Fibroblast of pulmonary artery (primary cell): ENCODE results near the gene DLG1.

Source experiments
- DNase-seq: peaks from one replicate; pipeline ENCODE4 v3.0.0-alpha.2; 2010; ENCODE audit warnings: low read depth
- H3K4me3 ChIP-seq: replicated peaks from 2 replicates; pipeline ENCODE4 v1.5.1; 2011; ENCODE audit warnings: low read depth, mild to moderate bottlenecking, control low read depth, low read length, moderate library complexity
- TF ChIP-seq, protein P1 (sequence below): IDR thresholded peaks from 2 replicates; pipeline ENCODE4 v1.5.1; 2011; ENCODE audit warnings: mild to moderate bottlenecking, control low read depth, low read length, inconsistent platforms; ENCODE audit errors: missing control alignments

Gene DLG1

DNA sequence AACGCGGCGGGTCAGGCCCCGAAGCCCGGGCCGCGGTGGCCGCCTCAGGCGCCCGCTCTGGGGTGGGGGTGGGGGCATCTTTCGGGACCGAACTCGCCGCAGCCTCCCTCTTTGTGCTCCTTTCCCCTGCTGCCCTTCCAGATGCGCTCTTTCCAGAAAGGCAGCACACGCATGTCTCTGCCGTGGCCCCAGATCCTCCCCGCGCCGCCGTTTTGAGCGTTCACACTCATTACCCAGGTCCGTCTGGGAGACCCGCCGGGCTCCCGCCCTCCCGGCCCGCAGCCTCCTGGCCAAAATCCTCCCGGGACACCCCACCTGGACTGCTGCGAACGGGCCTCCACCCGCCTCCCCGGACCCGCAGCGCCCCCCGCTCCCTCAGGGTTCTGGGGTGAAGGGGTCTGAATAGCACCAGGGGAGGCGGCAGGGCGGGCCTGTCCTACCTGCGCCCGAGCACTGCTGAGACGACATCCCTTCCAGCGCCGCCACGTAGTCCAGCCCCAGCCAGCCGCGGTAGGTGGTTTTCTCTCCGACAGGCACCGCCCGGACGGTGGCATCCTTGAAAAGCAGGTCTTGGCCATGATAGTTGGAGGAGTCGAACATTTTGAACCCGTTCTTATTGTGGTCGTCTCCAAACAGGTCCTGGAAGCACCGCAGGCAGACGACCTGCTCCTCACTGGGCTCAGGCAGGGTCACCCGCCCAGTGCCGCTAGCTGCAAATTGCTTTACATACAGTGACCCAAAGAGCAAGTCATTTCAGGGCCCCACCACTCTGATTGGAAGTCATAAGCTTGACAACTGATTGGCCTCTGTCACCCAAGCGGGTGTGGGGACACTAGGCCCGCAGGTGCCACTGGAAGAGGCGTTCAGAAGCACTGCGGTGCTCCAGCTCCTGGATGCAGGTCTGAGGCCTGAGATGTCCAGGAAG, 294.7 kb downstream of the DLG1 start:
- peak overlapping the region; percentile 55 for H3K4me3 ChIP-seq
- TF ChIP-seq, protein P1, sequence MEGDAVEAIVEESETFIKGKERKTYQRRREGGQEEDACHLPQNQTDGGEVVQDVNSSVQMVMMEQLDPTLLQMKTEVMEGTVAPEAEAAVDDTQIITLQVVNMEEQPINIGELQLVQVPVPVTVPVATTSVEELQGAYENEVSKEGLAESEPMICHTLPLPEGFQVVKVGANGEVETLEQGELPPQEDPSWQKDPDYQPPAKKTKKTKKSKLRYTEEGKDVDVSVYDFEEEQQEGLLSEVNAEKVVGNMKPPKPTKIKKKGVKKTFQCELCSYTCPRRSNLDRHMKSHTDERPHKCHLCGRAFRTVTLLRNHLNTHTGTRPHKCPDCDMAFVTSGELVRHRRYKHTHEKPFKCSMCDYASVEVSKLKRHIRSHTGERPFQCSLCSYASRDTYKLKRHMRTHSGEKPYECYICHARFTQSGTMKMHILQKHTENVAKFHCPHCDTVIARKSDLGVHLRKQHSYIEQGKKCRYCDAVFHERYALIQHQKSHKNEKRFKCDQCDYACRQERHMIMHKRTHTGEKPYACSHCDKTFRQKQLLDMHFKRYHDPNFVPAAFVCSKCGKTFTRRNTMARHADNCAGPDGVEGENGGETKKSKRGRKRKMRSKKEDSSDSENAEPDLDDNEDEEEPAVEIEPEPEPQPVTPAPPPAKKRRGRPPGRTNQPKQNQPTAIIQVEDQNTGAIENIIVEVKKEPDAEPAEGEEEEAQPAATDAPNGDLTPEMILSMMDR = no peak
- DNase-seq = peak; percentile 11

DNA sequence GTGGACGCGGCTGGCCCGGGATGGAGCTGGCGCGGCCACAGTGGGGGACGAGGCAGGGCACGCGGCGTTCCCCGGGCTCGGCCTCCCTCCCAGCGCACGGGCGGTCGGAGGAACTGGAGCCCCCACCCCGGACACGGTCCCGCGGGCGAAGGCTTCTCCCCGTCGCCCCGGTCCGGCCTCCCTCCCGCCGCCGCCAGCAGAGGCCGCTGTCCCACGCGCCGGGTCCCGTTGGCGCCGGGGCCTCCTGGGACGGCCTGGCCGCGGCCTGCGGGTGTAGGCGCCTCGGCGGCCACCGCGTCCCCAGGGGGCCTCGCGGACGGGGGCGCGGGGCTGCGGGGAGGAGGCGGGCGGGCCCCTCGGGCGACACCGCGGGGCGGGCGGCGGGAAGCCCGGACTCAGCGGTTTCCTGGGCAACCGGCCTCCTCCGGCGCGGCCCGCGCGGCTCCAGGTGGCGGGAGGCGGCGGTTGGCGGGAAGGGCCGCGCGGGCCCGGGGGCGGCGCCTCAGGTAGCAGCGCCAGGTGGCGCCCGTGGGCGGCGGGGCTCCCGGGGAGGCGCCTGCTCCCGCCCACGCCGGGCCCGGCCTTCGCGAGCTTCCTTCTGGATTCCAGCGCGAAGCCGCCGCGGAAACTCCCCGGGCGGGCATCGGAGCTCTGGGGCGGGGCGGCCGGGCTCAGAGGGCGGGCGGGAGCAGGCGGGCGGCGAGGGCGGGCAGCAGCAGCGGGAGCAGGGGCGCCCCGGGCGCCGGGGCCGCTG, 295.5 kb downstream of the DLG1 start:
- peak; percentile 68 for DNase-seq
- TF ChIP-seq, protein P1 = peak; percentile 15
- peak overlapping the region; percentile 55 for H3K4me3 ChIP-seq

DNA sequence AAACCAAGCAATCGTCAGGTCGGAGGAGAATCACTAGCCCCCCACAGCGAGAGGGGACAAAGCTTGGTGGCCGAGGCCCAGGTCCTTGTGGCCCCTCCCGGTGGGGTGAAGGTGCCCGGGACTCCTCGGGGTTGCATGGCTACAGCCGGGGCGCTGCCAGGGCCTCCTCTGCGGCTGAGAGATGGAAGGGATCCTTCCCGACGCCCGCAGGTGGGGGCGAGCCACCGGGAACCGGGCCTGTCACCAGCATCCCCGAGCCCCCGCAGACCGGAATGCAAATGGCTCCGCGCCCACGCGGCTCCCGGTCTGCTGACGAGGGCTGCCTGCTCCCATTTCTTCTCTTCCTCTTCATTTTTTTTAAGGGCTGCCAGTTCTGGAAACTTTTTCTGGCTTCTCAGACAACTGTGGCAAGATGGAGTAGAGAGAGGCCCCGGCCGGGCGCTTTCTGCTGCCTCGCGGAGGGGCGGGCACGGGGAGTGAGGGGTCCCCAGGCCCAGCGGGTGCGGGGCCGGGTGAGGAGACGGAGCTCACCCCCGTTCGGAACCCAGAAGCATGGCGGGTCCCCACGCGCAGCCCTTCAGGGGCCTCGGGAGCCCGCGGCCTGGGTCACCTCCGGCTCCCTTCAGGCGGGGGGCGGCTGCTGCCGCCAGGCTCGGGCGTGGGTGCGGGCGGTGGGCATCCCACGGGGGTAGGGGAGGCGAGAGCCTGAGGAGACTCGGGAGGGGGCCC, 296.3 kb downstream of the DLG1 start:
- TF ChIP-seq, protein P1 = no peak
- H3K4me3 ChIP-seq = peak overlapping the region; percentile 38
- DNase-seq = peak; percentile 16

DNA sequence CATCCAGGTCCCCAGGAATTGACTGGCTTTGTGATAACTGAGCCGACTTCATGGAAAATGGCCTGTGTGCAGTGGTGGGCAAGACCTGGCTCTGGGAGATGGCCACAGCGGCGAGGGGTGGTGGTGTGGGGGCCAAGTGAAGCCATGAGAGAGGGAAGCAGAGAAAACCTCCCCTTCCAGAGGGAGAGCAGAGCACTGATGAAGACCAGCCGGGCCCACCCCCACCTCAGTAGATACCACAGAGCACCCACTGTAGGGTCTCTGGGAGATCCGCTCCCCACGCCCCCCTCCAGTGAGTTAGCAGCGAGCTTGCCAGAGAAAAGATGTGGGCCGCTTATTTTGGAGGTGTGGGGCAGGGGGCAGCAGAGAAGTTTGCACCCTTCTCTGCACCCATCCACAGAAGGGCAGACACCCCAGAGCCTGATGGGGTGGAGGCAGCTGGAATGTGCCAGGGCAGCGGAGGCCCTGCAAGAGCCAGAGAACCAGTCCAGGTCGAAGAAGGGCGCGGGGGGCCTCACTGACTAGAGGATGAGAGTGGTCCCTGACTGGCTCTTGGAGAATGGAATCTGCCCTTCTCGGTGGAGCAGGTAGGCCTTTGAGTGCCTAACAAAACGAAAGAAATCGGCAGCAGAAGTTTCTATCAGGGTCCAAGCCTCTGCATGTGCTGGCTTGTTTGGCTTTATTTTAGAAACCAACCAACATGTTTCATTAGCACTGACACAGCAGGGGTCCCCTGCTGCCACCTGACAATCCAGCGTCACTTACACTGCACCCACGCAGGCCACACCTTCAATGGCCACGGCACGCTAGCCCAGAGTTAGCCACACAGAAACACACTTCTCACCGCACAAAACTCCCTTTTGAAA, 297.1 kb downstream of the DLG1 start:
- H3K4me3 ChIP-seq = no peak overlapping the region
- DNase-seq = no peak
- TF ChIP-seq, protein P1 = no peak

DNA sequence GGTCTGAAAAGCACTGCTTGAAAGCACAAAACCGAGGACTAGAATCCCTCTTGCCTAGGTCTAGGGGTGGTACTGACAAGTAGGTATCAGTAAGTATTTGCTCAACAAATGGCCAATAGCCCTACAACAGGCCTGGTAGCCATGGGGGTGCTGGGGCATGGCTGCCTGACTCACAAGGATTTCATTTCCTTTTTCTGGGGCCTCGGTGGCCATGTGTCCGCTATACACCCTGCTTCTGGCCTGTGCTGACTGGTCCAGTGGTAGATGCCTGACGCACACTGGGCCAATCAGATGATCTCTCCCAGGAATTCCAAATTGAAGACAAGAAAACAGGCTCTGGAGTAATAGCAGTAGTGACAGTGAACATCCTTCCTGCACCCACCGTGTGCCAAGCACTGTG, 298.2 kb downstream of the DLG1 start:
- no peak overlapping the region for H3K4me3 ChIP-seq
- DNase-seq = peak; percentile 12
- TF ChIP-seq, protein P1 = no peak

DNA sequence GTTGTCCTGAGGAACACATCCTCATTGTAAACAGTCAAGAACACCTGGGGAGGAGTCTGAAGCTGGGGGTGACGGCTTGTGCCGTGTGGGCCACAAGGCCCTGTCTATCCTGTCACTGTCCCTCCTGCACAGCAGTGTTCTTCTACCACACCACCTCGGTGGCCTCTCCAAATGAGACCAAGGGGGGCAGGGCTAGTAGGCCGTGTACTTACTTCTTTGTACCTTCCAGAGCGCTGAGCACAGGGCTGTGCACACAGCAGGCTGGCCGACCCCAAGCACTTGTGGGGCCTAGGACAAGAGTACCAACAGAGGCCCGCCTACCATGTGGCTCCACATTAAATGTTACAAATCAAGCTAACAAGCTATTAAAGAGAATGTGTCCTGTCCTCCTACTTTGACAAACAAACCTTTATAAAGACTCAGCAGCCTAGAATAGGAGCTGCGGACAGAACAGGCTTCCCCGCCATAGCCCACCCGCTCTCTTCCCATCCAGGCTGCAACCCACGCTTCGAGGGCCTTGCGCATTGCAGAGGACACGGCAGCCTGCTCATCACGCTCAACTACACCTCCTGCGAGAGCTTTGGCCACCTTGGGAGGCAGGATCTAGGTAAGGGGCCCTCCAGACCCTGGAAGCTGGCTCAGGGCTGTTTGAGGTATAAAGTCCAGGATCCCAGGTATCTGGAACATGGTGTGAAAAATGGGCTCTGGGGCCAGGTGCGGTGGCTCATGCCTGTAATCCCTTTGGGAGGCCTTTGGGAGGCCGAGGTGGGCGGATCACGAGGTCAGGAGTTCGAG, 299.2 kb downstream of the DLG1 start:
- no peak overlapping the region for H3K4me3 ChIP-seq
- TF ChIP-seq, protein P1 = no peak
- no peak for DNase-seq
